ENCODE measurements around the gene PHPT1. TPM values are rescaled to one million over a fixed set of nuclear protein-coding genes. Genes with fewer than 3 reads are reported as not detected.
A peak's percentile ranks its signal among the peaks of the same experiment; 100 is the strongest.

Gene PHPT1
- total RNA-seq, 4 donors from 2014 or later, result 43.4 to 84.1 (median 53.9) TPM

GRCh38 chr9:136898483-136899100, 49.4 kb downstream of the PHPT1 start:
- H3K36me3 ChIP-seq, result peaks cover 8 to 38% (median 34%) of the 10 kb centered on the region in 4 donors
- no peaks in the 10 kb centered on the region for H3K27me3 ChIP-seq
- no peak for DNase-seq (ENCODE audit: extremely low spot score)
- TF ChIP-seq CTCF (IDR thresholded peaks at IDR 0.05) (no peak), POLR2A (IDR thresholded peaks at IDR 0.05; ENCODE audit: low read depth) (no peak), EP300 (IDR thresholded peaks at IDR 0.05) (no peak)
- H3K4me1 ChIP-seq, result peaks cover 29 to 33% (median 31%) of the 10 kb centered on the region in 4 donors
- intact Hi-C loops (cut with DNase I), result no loop called here
- WGBS, result 96% methylated on average over 18 of the region's 21 CpGs
- no peaks in the 10 kb centered on the region for H3K9me3 ChIP-seq
- no peak overlapping the region for H3K4me3 ChIP-seq
- no peak overlapping the region for H3K27ac ChIP-seq (replicated peaks in 1 of 4)

- Histone ChIP-seq H3K27me3 (no peaks in the 10 kb centered on the region), H3K36me3 (peaks cover 8 to 36% (median 33%) of the 10 kb centered on the region in 4 donors), H3K9me3 (no peaks in the 10 kb centered on the region), H3K4me3 (no peak overlapping the region), H3K27ac (replicated peaks in 1 of 4) (no peak overlapping the region), H3K4me1 (peaks cover 29 to 36% (median 35%) of the 10 kb centered on the region in 4 donors)
- no peak for TF ChIP-seq POLR2AphosphoS5 (IDR thresholded peaks at IDR 0.05)
- TF ChIP-seq CTCF (IDR thresholded peaks at IDR 0.05), result no peak
- no peak for TF ChIP-seq EP300 (IDR thresholded peaks at IDR 0.05)
- no peak for TF ChIP-seq POLR2A (IDR thresholded peaks at IDR 0.05; ENCODE audit: low read depth)
- WGBS, result 47% methylated on average over 9 of the region's 9 CpGs
- no peak for DNase-seq (ENCODE audit: extremely low spot score)
- intact Hi-C loops (cut with DNase I), result no loop called here
These were observed 50.0 kb downstream of the PHPT1 start for GRCh38 chr9:136899196-136899595.

- WGBS, result 91% methylated on average over 8 of the region's 10 CpGs
- intact Hi-C loops (cut with DNase I), result no loop called here
- no peak for TF ChIP-seq EP300 (IDR thresholded peaks at IDR 0.05)
- TF ChIP-seq POLR2A (IDR thresholded peaks at IDR 0.05; ENCODE audit: low read depth), result no peak
- TF ChIP-seq CTCF (IDR thresholded peaks at IDR 0.05), result no peak
- TF ChIP-seq POLR2AphosphoS5 (IDR thresholded peaks at IDR 0.05), result no peak
- H3K9me3 ChIP-seq, result no peaks in the 10 kb centered on the region
- H3K36me3 ChIP-seq, result peaks cover 8 to 26% (median 24%) of the 10 kb centered on the region in 4 donors
- peak overlapping the region in 2 of 4 donors; percentile 66 to 75 for H3K27ac ChIP-seq (replicated peaks in 1 of 4)
- H3K4me3 ChIP-seq, result no peak overlapping the region
- peaks cover 29 to 36% (median 35%) of the 10 kb centered on the region in 4 donors for H3K4me1 ChIP-seq
- H3K27me3 ChIP-seq, result no peaks in the 10 kb centered on the region
- no peak for DNase-seq (ENCODE audit: extremely low spot score)
These were observed 51.3 kb downstream of the PHPT1 start for GRCh38 chr9:136900556-136900955.

Small RNA genes within 50 kb of the gene (small RNA-seq; reads per million reads assigned to genes)
- gene AL355987.2 (0 reads per million in 3 donors), gene MIR4292 (0 reads per million in 3 donors), gene MIR4479 (0 reads per million in 3 donors)

Other genes with a start within 250 kb of the PHPT1 start
- 100 to 1,000 TPM in 1 of 4 donors, 10 to 100 TPM in 3; 33.2 to 134 (median 78.7) TPM for gene EGFL7, start 186.5 kb upstream of the PHPT1 start, total RNA-seq
- 10 to 100 TPM; 22.0 to 52.8 (median 39.3) TPM for gene AGPAT2, start 162.0 kb upstream of the PHPT1 start, total RNA-seq
- 10 to 100 TPM in 3 of 4 donors, 1 to 10 TPM in 1; 6.6 to 27.8 (median 21.5) TPM for gene DIPK1B, start 136.8 kb upstream of the PHPT1 start, total RNA-seq
- gene LCN10, start 106.5 kb upstream of the PHPT1 start, total RNA-seq, result 10 to 100 TPM in 2 of 4 donors, 1 to 10 TPM in 2; 7.0 to 12.6 (median 9.8) TPM
- 10 to 100 TPM; 12.5 to 32.0 (median 23.9) TPM for gene LCN6, start 100.9 kb upstream of the PHPT1 start, total RNA-seq
- not detected for gene LCN8, start 91.2 kb upstream of the PHPT1 start, total RNA-seq
- not detected for gene LCN15, start 84.9 kb upstream of the PHPT1 start, total RNA-seq
- gene TMEM141, start 58.1 kb upstream of the PHPT1 start, total RNA-seq, result 10 to 100 TPM; 27.9 to 48.7 (median 31.5) TPM
- 1 to 10 TPM in 2 of 4 donors, under 1 TPM in 2; 0.33 to 2.5 (median 1.4) TPM for gene CCDC183, start 53.1 kb upstream of the PHPT1 start, total RNA-seq
- 100 to 1,000 TPM in 1 of 4 donors, 10 to 100 TPM in 3; 56.3 to 110 (median 83.0) TPM for gene RABL6, start 41.5 kb upstream of the PHPT1 start, total RNA-seq
- 10 to 100 TPM in 3 of 4 donors, 1 to 10 TPM in 1; 3.3 to 14.0 (median 11.4) TPM for gene AJM1, start 6.9 kb upstream of the PHPT1 start, total RNA-seq
- gene MAMDC4, start 2.9 kb downstream of the PHPT1 start, total RNA-seq, result 1 to 10 TPM; 1.7 to 4.7 (median 2.1) TPM
- 100 to 1,000 TPM; 233 to 283 (median 247) TPM for gene EDF1, start 16.9 kb downstream of the PHPT1 start, total RNA-seq
- 10 to 100 TPM in 2 of 4 donors, 1 to 10 TPM in 2; 6.6 to 15.5 (median 12.4) TPM for gene TRAF2, start 37.1 kb downstream of the PHPT1 start, total RNA-seq
- gene FBXW5, start 95.3 kb downstream of the PHPT1 start, total RNA-seq, result 100 to 1,000 TPM; 238 to 303 (median 267) TPM
- gene C8G, start 95.8 kb downstream of the PHPT1 start, total RNA-seq, result not detected
- gene LCN12, start 102.9 kb downstream of the PHPT1 start, total RNA-seq, result not detected
- gene PTGDS, start 128.1 kb downstream of the PHPT1 start, total RNA-seq, result 10 to 100 TPM; 10.4 to 77.9 (median 51.6) TPM
- gene LCNL1, start 133.6 kb downstream of the PHPT1 start, total RNA-seq, result under 1 TPM in 3 of 4 donors, not detected in 1; 0.11 to 0.42 (median 0.39) TPM
- 10 to 100 TPM; 28.8 to 39.9 (median 37.8) TPM for gene PAXX, start 143.0 kb downstream of the PHPT1 start, total RNA-seq
- gene CLIC3, start 147.2 kb downstream of the PHPT1 start, total RNA-seq, result 1 to 10 TPM in 2 of 4 donors, not detected in 2; 1.4 to 2.5 TPM
- gene ABCA2, start 178.8 kb downstream of the PHPT1 start, total RNA-seq, result 10 to 100 TPM; 17.4 to 30.9 (median 21.6) TPM
- gene FUT7, start 182.7 kb downstream of the PHPT1 start, total RNA-seq, result under 1 TPM in 2 of 4 donors, not detected in 2; 0.32 to 0.83 TPM
- gene NPDC1, start 196.8 kb downstream of the PHPT1 start, total RNA-seq, result 100 to 1,000 TPM in 2 of 4 donors, 10 to 100 TPM in 2; 45.3 to 119 (median 91.5) TPM
- 1 to 10 TPM in 2 of 4 donors, under 1 TPM in 2; 0.42 to 1.2 (median 1.0) TPM for gene ENTPD2, start 204.7 kb downstream of the PHPT1 start, total RNA-seq
- gene SAPCD2, start 221.1 kb downstream of the PHPT1 start, total RNA-seq, result under 1 TPM in 3 of 4 donors, not detected in 1; 0.17 to 0.40 (median 0.26) TPM
- gene UAP1L1, start 228.1 kb downstream of the PHPT1 start, total RNA-seq, result 1 to 10 TPM; 3.6 to 5.8 (median 5.0) TPM
- 10 to 100 TPM; 22.4 to 36.6 (median 27.0) TPM for gene MAN1B1, start 237.6 kb downstream of the PHPT1 start, total RNA-seq